Measurements from ENCODE around the gene STX11.

STX11 gene

GRCh38 chr6:144215402-144215931 is 65.2 kb downstream of the STX11 start:
- DNase-seq (ENCODE audit: low read depth in 3 of 3): no peak

DNA sequence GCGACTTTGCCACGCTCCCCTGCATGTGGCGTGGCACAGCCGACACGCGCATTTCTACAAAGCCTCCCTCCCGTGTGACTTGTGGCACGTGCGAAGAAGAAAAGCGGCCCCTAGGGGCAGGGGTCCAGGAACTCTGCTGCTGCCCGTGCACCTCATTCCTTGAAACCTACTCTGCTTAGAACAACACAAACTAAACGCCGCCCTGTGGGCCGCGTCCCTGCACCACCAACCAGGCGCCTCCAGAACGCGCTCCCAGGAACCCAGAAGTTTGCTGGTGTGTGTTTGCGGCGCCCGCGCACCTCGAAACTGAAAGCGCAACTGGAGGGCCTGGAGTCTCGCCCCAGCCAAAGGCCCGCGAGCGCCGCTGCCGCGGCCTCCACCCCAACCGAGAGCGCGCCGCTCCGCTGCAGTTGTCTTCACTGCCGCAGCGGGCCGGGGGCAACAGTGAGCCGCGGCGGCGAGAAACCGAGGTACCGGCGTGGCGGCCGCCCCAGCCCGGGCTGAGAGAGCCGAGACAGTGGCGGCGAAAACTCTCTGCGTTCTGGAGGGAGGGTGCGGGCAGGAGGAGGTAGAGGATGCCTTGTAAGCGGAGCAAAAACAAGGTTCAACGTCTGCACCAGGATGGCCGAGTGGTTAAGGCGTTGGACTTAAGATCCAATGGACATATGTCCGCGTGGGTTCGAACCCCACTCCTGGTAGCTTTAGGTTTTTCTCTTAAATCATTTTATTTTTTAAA is 65.8 kb downstream of the STX11 start:
- peak; percentile 83 to 88 (median 86) for DNase-seq (ENCODE audit: low read depth in 3 of 3)

DNA sequence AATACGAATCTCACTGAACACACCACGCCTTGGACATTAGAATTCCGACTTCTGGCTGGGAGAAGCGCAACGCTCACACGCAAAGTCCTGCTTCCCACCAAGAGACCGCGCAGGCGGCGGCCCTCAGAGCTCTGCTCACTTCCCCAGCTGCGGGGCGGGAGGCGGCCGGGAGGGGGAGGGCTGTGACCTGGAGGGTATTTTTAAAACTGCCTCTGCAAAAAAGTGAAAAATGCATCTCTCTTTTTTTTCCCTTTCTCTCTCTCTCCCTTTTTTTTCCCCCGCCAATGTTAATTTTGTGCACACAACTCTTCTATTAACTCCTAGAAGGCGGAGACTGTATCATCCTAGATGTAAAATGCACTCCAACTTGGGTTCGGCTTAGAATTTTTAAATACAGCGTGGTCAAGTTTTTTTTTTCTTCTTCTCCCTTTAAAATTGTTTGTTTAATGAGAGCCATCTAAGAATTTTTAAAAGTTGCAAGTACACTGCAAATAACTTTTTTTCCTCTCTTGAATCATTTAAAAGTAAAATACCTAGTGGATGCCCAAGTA is 66.4 kb downstream of the STX11 start:
- no peak for DNase-seq (ENCODE audit: low read depth in 3 of 3)

- no peak for DNase-seq (ENCODE audit: low read depth in 3 of 3)
Observed at GRCh38 chr6:144217264-144217663, 66.9 kb downstream of the STX11 start.

DNA sequence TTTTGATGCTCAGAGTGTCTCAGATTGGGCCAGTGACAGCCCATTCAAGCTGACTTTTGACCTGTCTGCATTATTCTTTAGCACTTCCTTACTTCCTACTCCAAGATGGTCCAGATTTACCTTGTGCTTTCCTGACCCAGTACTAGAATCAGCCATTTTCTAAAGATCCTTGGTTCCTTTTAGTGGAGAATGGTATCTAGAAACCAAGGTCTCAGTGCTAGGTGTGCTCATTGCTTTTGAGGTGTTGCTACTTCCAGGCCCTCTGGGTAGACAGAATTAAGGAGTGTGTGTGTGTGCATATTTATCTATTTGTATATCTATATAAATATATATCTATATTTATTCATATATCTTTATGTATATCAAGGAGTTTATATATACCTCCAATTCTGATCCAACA is 67.5 kb downstream of the STX11 start:
- DNase-seq (ENCODE audit: low read depth in 3 of 3): no peak

DNA sequence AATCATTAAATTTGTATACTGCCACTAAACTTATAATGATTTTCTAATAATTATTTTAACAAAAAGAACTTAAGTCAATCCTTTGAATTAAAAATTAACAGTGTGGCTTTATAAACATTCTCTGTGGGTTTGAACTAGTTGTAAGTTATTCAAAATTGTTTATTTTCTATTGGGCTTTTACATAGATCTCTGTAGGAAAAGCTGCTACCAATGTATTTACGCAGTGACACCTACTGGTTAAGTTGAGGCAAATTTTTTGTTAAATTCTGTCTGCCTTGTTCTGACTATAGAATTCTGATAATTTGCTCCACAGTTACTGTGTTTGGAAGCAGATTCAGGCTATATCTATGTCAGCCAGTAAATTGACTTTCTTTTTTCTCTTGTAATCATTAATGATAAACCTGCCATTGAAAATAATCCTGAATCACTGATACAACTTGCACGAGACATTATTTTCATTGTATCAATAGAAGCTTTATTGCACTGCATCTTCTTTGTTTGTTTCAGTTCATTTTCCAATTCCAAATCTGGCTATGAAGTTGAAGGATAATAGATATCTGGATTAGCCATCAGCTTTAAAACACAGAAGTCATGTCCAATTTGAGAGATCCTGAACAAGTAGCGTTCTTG is 68.9 kb downstream of the STX11 start:
- DNase-seq (ENCODE audit: low read depth in 3 of 3): no peak

DNA sequence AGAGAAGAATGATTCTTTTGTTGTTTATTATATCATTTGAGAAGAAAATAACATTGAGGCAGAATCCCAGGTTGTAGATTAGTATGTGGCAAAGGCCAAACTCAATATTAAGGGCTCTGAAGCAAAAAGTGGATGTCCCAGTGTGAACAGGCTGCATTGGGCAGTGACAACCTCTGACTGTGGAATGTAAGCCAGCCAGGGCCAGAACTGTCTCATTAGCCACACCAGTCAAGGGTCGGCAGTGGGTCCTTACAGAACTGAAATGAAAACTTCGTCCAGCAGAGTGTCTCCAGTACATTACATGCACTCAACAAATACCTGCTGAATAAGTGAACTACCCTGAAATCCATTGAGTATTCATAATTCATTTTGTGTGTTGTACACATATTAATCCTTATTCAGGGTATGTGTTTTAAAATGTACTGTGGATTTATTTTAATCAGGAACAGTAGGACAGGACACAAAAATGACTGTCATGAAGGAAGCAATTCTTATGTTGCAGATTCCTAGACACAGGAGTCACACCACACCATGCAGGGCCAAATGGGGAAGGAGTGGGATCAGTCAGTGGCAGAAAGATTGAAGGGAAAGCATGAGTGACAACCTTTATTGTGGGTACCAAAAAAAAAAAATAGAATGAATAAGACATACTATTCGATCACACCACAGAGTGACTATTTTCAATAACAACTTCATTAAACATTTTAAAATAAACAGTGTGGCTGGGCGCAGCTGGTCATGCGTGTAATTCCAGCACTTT is 69.9 kb downstream of the STX11 start:
- DNase-seq (ENCODE audit: low read depth in 3 of 3): no peak

DNA sequence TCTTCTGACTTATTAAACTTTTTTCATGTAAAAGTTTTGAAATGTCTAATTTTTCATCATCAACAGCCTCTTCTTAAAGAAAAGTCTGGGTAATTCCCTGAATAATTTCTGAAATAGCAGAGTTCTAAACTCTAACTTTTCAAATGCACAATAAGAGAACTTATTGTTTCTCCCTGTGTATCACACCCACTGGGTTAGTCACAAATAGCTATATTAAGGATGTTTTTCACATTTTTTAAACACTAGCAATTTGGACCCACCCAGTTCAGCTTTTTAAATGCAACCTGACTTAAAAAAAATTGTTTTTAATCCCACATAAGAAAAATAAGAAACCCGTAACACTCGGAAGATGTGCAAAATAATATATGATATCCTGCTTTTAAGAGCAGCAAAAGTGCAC is 73.4 kb downstream of the STX11 start:
- DNase-seq (ENCODE audit: low read depth in 3 of 3): no peak

DNA sequence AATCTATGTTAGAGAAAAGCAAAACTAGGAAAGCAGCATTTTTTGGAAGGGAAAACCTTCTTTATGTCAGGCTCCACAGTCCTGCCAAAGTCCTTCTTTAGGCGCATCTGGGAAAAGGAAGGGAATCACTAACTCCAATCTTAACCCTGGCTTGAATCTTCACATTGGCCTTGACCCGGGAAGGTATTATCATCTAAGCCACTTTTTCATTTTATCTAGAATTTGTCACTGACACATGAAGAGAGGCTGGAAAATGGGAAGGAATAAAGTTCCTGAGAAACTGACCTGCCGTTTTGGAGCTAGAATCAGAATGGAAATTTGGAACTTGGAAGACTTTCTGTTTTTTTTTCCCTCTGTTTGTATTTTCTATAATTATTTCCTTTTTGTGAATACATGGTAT is 81.4 kb downstream of the STX11 start:
- DNase-seq (ENCODE audit: low read depth in 3 of 3): no peak

DNA sequence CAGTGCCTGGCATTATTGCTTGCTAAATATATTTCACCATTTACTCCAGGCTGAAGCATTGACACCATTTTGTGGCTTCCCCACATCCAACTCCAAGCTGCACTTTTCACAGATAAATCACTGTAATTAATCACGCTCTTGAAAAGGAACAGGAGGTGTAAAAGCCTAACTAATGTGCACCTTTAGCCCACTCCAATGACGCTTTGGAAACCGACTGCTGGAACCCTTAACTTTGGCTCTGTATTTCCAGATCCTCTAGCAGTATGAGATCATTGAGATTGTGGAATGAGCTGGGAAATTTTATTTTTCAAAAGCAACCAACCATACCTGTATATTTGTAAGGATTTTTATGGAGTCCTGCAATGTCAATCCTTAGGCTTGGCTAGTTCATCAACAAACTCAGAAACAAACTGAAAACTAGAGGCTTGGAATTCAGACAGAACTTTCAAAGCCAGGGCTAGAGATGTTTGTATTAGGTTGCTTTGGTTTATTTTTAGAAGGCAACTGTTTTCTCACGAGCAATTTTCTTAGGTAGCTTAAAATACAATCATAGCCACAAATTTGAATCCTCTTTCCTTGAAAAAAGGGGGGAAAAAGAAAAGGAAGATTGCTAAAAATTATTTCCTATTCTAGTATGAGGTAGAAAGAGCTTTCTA is 82.0 kb downstream of the STX11 start:
- DNase-seq (ENCODE audit: low read depth in 3 of 3): no peak

GRCh38 chr6:144232832-144233230 is 82.5 kb downstream of the STX11 start:
- no peak for DNase-seq (ENCODE audit: low read depth in 3 of 3)

GRCh38 chr6:144234399-144234798 is 84.1 kb downstream of the STX11 start:
- no peak for DNase-seq (ENCODE audit: low read depth in 3 of 3)

DNA sequence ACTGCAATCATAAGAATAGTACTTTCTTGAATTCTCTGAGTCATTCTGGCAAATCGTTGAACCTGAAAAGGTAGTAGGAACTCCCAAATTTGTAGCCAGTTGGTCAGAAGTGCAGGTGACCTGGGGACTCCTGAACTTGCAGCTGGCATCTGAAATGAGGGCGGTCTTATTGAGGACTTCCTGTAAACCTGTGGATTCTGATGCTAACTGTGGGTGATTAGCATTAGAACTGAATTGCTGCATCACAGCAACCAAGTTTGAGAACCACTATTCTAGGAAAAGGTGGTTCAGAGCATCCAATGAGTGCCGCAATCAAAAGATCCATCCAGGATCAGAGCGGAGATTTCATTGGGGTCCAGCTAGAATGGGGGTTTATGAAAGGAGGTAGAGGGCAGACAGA is 84.6 kb downstream of the STX11 start:
- no peak for DNase-seq (ENCODE audit: low read depth in 3 of 3)
